GM12865 (cell line): ENCODE data around the gene BAD.

Experiments
- DNase-seq: peaks from one replicate; pipeline ENCODE4 v3.0.0; 2010; ENCODE audit warnings: low read depth
- H3K4me3 ChIP-seq: 2 replicates; pipeline ENCODE4 v1.5.1; 2011; ENCODE audit warnings: mild to moderate bottlenecking, low read depth, low read length, control low read depth
- CTCF ChIP-seq: IDR thresholded peaks from 2 replicates; pipeline ENCODE4 v1.5.1; 2011; ENCODE audit warnings: low read length, control low read depth, low read depth, inconsistent platforms; ENCODE audit not compliant: insufficient read depth; ENCODE audit errors: missing control alignments

Gene BAD

GRCh38 chr11:64238076-64238475, 46.4 kb downstream of the BAD start:
- H3K4me3 ChIP-seq, result no peak overlapping the region
- no peak for TF ChIP-seq CTCF
- peak; percentile 87 for DNase-seq

GRCh38 chr11:64237484-64237951, 46.9 kb downstream of the BAD start:
- no peak for DNase-seq
- no peak for TF ChIP-seq CTCF
- no peak overlapping the region for H3K4me3 ChIP-seq

GRCh38 chr11:64235437-64236161, 48.9 kb downstream of the BAD start:
- DNase-seq, result no peak
- TF ChIP-seq CTCF, result no peak
- H3K4me3 ChIP-seq, result peak overlapping the region; percentile 92

GRCh38 chr11:64234647-64235379, 49.7 kb downstream of the BAD start:
- peak overlapping the region; percentile 92 for H3K4me3 ChIP-seq
- peak; percentile 50 for DNase-seq
- no peak for TF ChIP-seq CTCF

- peak within 1 kb of the TSS; percentile 92 for H3K4me3 ChIP-seq
- no peak for TF ChIP-seq CTCF
Observed at GRCh38 chr11:64233913-64234586, 50.4 kb downstream of the BAD start, which contains the start of gene VEGFB. Gene VEGFB, plus strand, starts transcription at chr11:64234584. Its CDS starts 250 bp downstream, at chr11:64234834.

GRCh38 chr11:64232967-64233315, 51.5 kb downstream of the BAD start:
- no peak for TF ChIP-seq CTCF
- DNase-seq, result no peak
- no peak overlapping the region for H3K4me3 ChIP-seq

More at GRCh38 chr11:64233913-64234586, 50.4 kb downstream of the BAD start, which contains the start of gene VEGFB:
- DNase-seq, result peak; percentile 75
